Vagina (tissue), 2 donors: ENCODE measurements around the gene DHX29. TPM values are rescaled to one million over a fixed set of nuclear protein-coding genes. Genes with fewer than 3 reads are reported as not detected.

Source experiments
- DNase-seq, 2 donors: peaks; one replicate each; pipeline ENCODE4 v3.0.0-alpha.2; 2017; ENCODE audit errors: extremely low spot score in 2 of 2
- H3K27ac ChIP-seq: fragments of 200-600 bp; sonication (generic); one replicate; pipeline ENCODE4 v1.5.1; 2019
- H3K27me3 ChIP-seq: fragments of 200-600 bp; sonication (generic); one replicate; pipeline ENCODE4 v1.5.1; 2019
- H3K36me3 ChIP-seq, 2 donors: fragments of 200-600 bp; sonication (generic); one replicate each; pipeline ENCODE4 v1.5.1; 2017 to 2019
- H3K4me1 ChIP-seq: fragments of 200-600 bp; sonication (generic); one replicate; pipeline ENCODE4 v1.5.1; 2019
- H3K4me3 ChIP-seq, 2 donors: fragments of 200-600 bp; sonication (generic); 1 replicate in 1 of 2; 2 replicates in 1 of 2; pipeline ENCODE4 v1.5.1; 2016 to 2019
- H3K9me3 ChIP-seq: fragments of 200-600 bp; sonication (generic); one replicate; pipeline ENCODE4 v1.5.1; 2019
- CTCF ChIP-seq, 3 experiments: fragments of 450-650 bp in 2 of 3; fragments of 200-600 bp in 1 of 3; sonication (generic) in 1 of 3; IDR thresholded peaks; one replicate each; pipeline ENCODE4 v1.5.1; 2017 to 2019; ENCODE audit warnings: antibody characterized with exemption in 3 of 3, mild to moderate bottlenecking in 2 of 3, moderate library complexity in 2 of 3
- POLR2A ChIP-seq, 2 donors: fragments of 450-650 bp; IDR thresholded peaks; one replicate each; pipeline ENCODE4 v1.6.1; 2017; ENCODE audit warnings: antibody characterized with exemption in 2 of 2, mild to moderate bottlenecking in 2 of 2, moderate library complexity in 2 of 2
- POLR2AphosphoS5 ChIP-seq, 2 donors: sonication (generic); formaldehyde crosslinking; IDR thresholded peaks; one replicate each; pipeline ENCODE4 v1.9.0; 2017; ENCODE audit warnings: antibody characterized with exemption in 2 of 2, mild to moderate bottlenecking in 2 of 2, low read depth in 1 of 2; ENCODE audit not compliant: insufficient read depth in 1 of 2
- intact Hi-C: fragments of 100-400 bp; cut with DNase I; formaldehyde crosslinking; loops from one replicate; pipeline ENCODE4 v1.15.1; 2023
- total RNA-seq: library from RNA; depleted of rRNA; stranded (reverse); fragments of >200 nt; gene quantifications from one replicate; pipeline ENCODE4 v1.2.3, GENCODE V29; 2016

DHX29 gene
- total RNA-seq, 1 donor from 2014 or later = 19.2 TPM

- TF ChIP-seq POLR2A (IDR thresholded peaks at IDR 0.05) (no peak), CTCF (IDR thresholded peaks at IDR 0.05) (no peak), POLR2AphosphoS5 (IDR thresholded peaks at IDR 0.05; ENCODE audit: insufficient read depth in 1 of 2, low read depth in 1 of 2) (no peak)
- Histone ChIP-seq H3K4me3 (no peak overlapping the region), H3K27me3 (peaks cover 14% of the 10 kb centered on the region), H3K36me3 (no peaks in the 10 kb centered on the region), H3K27ac (no peak overlapping the region), H3K4me1 (peaks cover 29% of the 10 kb centered on the region), H3K9me3 (no peaks in the 10 kb centered on the region)
- intact Hi-C loops = no loop called here
- no peak for DNase-seq
Measured at GRCh38 chr5:55236800-55237199, 70.7 kb downstream of the DHX29 start.

- no peak for DNase-seq
- H3K27ac ChIP-seq = no peak overlapping the region
- intact Hi-C loops = no loop called here
- H3K4me3 ChIP-seq = peak overlapping the region; percentile 58
- H3K27me3 ChIP-seq = peaks cover 19% of the 10 kb centered on the region
- TF ChIP-seq POLR2A (IDR thresholded peaks at IDR 0.05) = no peak
- TF ChIP-seq POLR2AphosphoS5 (IDR thresholded peaks at IDR 0.05; ENCODE audit: insufficient read depth in 1 of 2, low read depth in 1 of 2) = no peak
- no peak for TF ChIP-seq CTCF (IDR thresholded peaks at IDR 0.05)
- H3K36me3 ChIP-seq = no peaks in the 10 kb centered on the region
- no peaks in the 10 kb centered on the region for H3K9me3 ChIP-seq
- peaks cover 41% of the 10 kb centered on the region for H3K4me1 ChIP-seq
Measured at GRCh38 chr5:55234121-55234700, 73.3 kb downstream of the DHX29 start.

- TF ChIP-seq POLR2AphosphoS5 (IDR thresholded peaks at IDR 0.05; ENCODE audit: insufficient read depth in 1 of 2, low read depth in 1 of 2) = no peak
- no peak for TF ChIP-seq POLR2A (IDR thresholded peaks at IDR 0.05)
- no peak for TF ChIP-seq CTCF (IDR thresholded peaks at IDR 0.05)
- Histone ChIP-seq H3K4me1 (peaks cover 41% of the 10 kb centered on the region), H3K4me3 (peak within 1 kb of the TSS; percentile 58), H3K27me3 (peaks cover 19% of the 10 kb centered on the region), H3K9me3 (no peaks in the 10 kb centered on the region), H3K36me3 (no peaks in the 10 kb centered on the region), H3K27ac (no peak within 1 kb of the TSS)
- DNase-seq = no peak
- intact Hi-C loops = no loop called here
Measured at GRCh38 chr5:55232985-55233928, 74.2 kb downstream of the DHX29 start, which contains the start of gene CCNO. CCNO (minus strand) TSS chr5:55233608; CDS start chr5:55233523, 85 bp downstream.

GRCh38 chr5:55232271-55232984, 75.1 kb downstream of the DHX29 start:
- peaks cover 20% of the 10 kb centered on the region for H3K27me3 ChIP-seq
- intact Hi-C loops = no loop called here
- DNase-seq = no peak
- no peak overlapping the region for H3K27ac ChIP-seq
- peak overlapping the region; percentile 58 for H3K4me3 ChIP-seq
- H3K4me1 ChIP-seq = peaks cover 47% of the 10 kb centered on the region
- H3K9me3 ChIP-seq = no peaks in the 10 kb centered on the region
- no peaks in the 10 kb centered on the region for H3K36me3 ChIP-seq
- TF ChIP-seq POLR2AphosphoS5 (IDR thresholded peaks at IDR 0.05; ENCODE audit: insufficient read depth in 1 of 2, low read depth in 1 of 2) (peak in 1 of 2 donors; percentile 34), POLR2A (IDR thresholded peaks at IDR 0.05) (no peak)

- intact Hi-C loops = no loop called here
- Histone ChIP-seq H3K9me3 (no peaks in the 10 kb centered on the region), H3K4me1 (peaks cover 52% of the 10 kb centered on the region), H3K27ac (no peak overlapping the region), H3K4me3 (peak overlapping the region; percentile 58), H3K27me3 (peaks cover 26% of the 10 kb centered on the region), H3K36me3 (no peaks in the 10 kb centered on the region)
- DNase-seq = no peak
- TF ChIP-seq POLR2AphosphoS5 (IDR thresholded peaks at IDR 0.05; ENCODE audit: insufficient read depth in 1 of 2, low read depth in 1 of 2) = no peak
- no peak for TF ChIP-seq POLR2A (IDR thresholded peaks at IDR 0.05)
Measured at GRCh38 chr5:55231919-55232270, 75.6 kb downstream of the DHX29 start.
